ENCODE data around the gene ZNF185. TPM values are rescaled to one million over a fixed set of nuclear protein-coding genes. Genes with fewer than 3 reads are reported as not detected.

Gene ZNF185
- polyA plus RNA-seq, 3 donors = 39.1 to 82.9 (median 40.5) TPM

- Histone ChIP-seq H3K27ac (ENCODE audit: low read depth in 1 of 2, low read length in 2 of 2) (no peak overlapping the region), H3K36me3 (replicated peaks in 1 of 2; ENCODE audit: control insufficient read depth in 1 of 2, insufficient read depth in 2 of 2, low read length in 2 of 2) (peaks cover 27 to 71% of the 10 kb centered on the region in 2 donors), H3K4me3 (replicated peaks in 1 of 3; ENCODE audit: low read depth in 2 of 3, low read length in 3 of 3) (no peak overlapping the region), H3K4me2 (replicated peaks; ENCODE audit: extremely low read depth, low read length, poor library complexity, severe bottlenecking) (no peak overlapping the region), H3K27me3 (ENCODE audit: control insufficient read depth in 2 of 2, insufficient read depth in 2 of 2, low read length in 2 of 2) (no peaks in the 10 kb centered on the region), H2AFZ (ENCODE audit: insufficient read depth, low read depth, low read length, poor library complexity, severe bottlenecking) (no peak overlapping the region), H3K9me3 (replicated peaks in 1 of 2; ENCODE audit: control insufficient read depth in 1 of 2, insufficient read depth in 1 of 2, low read length in 2 of 2) (no peaks in the 10 kb centered on the region), H4K20me1 (ENCODE audit: insufficient read depth, low read length) (no peaks in the 10 kb centered on the region), H3K79me2 (ENCODE audit: insufficient read depth, low read length) (no peaks in the 10 kb centered on the region), H3K4me1 (ENCODE audit: control insufficient read depth in 1 of 2, insufficient read depth in 2 of 2, low read length in 2 of 2) (no peaks in the 10 kb centered on the region), H3K9ac (ENCODE audit: insufficient read depth, low read length, poor library complexity, severe bottlenecking) (no peak overlapping the region)
- Mint-ChIP-seq H3K9me3 (peaks cover 0 to 1% (median 0%) of the 10 kb centered on the region in 7 donors), H3K27me3 (ENCODE audit: low read depth in 3 of 3) (peaks cover 0 to 5% (median 0%) of the 10 kb centered on the region in 3 donors), H3K36me3 (peaks cover 44 to 56% of the 10 kb centered on the region in 2 donors), H3K4me3 (no peak overlapping the region), H3K4me1 (no peaks in the 10 kb centered on the region), H3K27ac (no peak overlapping the region)
- intact Hi-C loops (cut with micrococcal nuclease) = no loop called here
- TF ChIP-seq CTCF (IDR thresholded peaks at IDR 0.05) = no peak
- WGBS (ENCODE audit: insufficient coverage) = no CpG with 5 or more reads among the region's 2 CpGs
- no peak for DNase-seq
Observed at GRCh38 chrX:152850465-152850864, 47.4 kb upstream of the ZNF185 start.

GRCh38 chrX:152853986-152854385 lies 43.9 kb upstream of the ZNF185 start:
- H3K9me3 ChIP-seq (replicated peaks in 1 of 2; ENCODE audit: control insufficient read depth in 1 of 2, insufficient read depth in 1 of 2, low read length in 2 of 2) = no peaks in the 10 kb centered on the region
- no CpG with 5 or more reads among the region's 7 CpGs for WGBS (ENCODE audit: insufficient coverage)
- no peaks in the 10 kb centered on the region for H3K79me2 ChIP-seq (ENCODE audit: insufficient read depth, low read length)
- no peak for TF ChIP-seq CTCF (IDR thresholded peaks at IDR 0.05)
- H4K20me1 ChIP-seq (ENCODE audit: insufficient read depth, low read length) = no peaks in the 10 kb centered on the region
- H2AFZ ChIP-seq (ENCODE audit: insufficient read depth, low read depth, low read length, poor library complexity, severe bottlenecking) = no peak overlapping the region
- no peaks in the 10 kb centered on the region for H3K27me3 ChIP-seq (ENCODE audit: control insufficient read depth in 2 of 2, insufficient read depth in 2 of 2, low read length in 2 of 2)
- H3K36me3 ChIP-seq (replicated peaks in 1 of 2; ENCODE audit: control insufficient read depth in 1 of 2, insufficient read depth in 2 of 2, low read length in 2 of 2) = peaks cover 33 to 58% of the 10 kb centered on the region in 2 donors
- H3K4me3 ChIP-seq (replicated peaks in 1 of 3; ENCODE audit: low read depth in 2 of 3, low read length in 3 of 3) = no peak overlapping the region
- H3K4me1 ChIP-seq (ENCODE audit: control insufficient read depth in 1 of 2, insufficient read depth in 2 of 2, low read length in 2 of 2) = no peaks in the 10 kb centered on the region
- H3K9me3 Mint-ChIP-seq = peaks cover 0 to 1% (median 0%) of the 10 kb centered on the region in 7 donors
- H3K27ac Mint-ChIP-seq = peak overlapping the region in 2 of 7 donors; percentile 4 to 15
- no peaks in the 10 kb centered on the region for H3K4me1 Mint-ChIP-seq
- no peak overlapping the region for H3K4me3 Mint-ChIP-seq
- H3K27me3 Mint-ChIP-seq (ENCODE audit: low read depth in 3 of 3) = peaks cover 0 to 5% (median 0%) of the 10 kb centered on the region in 3 donors
- intact Hi-C loops (cut with micrococcal nuclease) = no loop called here
- H3K27ac ChIP-seq (ENCODE audit: low read depth in 1 of 2, low read length in 2 of 2) = no peak overlapping the region
- no peak overlapping the region for H3K4me2 ChIP-seq (replicated peaks; ENCODE audit: extremely low read depth, low read length, poor library complexity, severe bottlenecking)
- no peak overlapping the region for H3K9ac ChIP-seq (ENCODE audit: insufficient read depth, low read length, poor library complexity, severe bottlenecking)
- no peak for DNase-seq
- H3K36me3 Mint-ChIP-seq = peaks cover 39 to 60% of the 10 kb centered on the region in 2 donors

Measured in CD14-positive monocyte (primary cell).